ENCODE data around the gene SUGCT.

Gene SUGCT

GRCh38 chr7:40474790-40475680, 340.2 kb downstream of the SUGCT start:
- DNase-seq (ENCODE audit: low spot score), result no peak

DNA sequence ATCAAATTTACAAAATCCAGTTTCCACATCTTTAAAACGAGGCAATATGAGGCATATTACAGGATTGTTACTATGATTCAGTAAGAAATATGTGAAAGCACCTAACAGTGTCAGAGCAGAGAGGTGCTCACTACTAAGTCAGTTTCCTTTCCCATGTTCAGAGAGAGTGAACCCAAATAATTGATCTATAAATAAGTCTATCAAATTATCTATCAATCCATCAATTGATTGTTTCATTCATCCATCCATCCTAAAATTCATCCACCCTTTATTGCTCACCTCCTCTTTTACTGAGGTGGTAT, 340.8 kb downstream of the SUGCT start:
- DNase-seq (ENCODE audit: low spot score), result no peak

GRCh38 chr7:40477094-40477493, 342.3 kb downstream of the SUGCT start:
- DNase-seq (ENCODE audit: low spot score), result no peak

- no peak for DNase-seq (ENCODE audit: low spot score)
These were observed 348.0 kb downstream of the SUGCT start for GRCh38 chr7:40482845-40483244.

- DNase-seq (ENCODE audit: low spot score), result no peak
These were observed 348.8 kb downstream of the SUGCT start for GRCh38 chr7:40483630-40484029.

- DNase-seq (ENCODE audit: low spot score), result no peak
These were observed 355.2 kb downstream of the SUGCT start for GRCh38 chr7:40489844-40490602.

GRCh38 chr7:40490603-40490924, 355.8 kb downstream of the SUGCT start:
- no peak for DNase-seq (ENCODE audit: low spot score)

DNA sequence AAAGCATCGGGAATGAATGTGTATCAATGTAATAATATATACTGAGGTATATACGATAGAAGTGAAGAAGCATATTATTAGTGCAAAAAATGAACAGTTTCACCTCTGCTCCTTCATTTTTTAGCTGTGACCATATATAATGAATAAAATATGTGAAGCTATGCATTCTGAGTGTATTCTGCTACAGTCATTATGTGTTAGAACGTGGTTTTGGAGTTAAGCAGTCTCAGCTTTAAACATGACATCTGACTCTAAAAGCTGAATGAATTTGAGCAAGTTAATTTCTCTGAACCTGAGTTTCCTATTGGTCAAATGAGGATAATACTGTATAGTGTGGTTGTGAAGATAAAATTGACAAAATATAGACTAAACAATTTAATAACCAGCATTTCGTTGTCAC, 358.1 kb downstream of the SUGCT start:
- DNase-seq (ENCODE audit: low spot score), result no peak

GRCh38 chr7:40493609-40494051, 358.8 kb downstream of the SUGCT start:
- no peak for DNase-seq (ENCODE audit: low spot score)

DNA sequence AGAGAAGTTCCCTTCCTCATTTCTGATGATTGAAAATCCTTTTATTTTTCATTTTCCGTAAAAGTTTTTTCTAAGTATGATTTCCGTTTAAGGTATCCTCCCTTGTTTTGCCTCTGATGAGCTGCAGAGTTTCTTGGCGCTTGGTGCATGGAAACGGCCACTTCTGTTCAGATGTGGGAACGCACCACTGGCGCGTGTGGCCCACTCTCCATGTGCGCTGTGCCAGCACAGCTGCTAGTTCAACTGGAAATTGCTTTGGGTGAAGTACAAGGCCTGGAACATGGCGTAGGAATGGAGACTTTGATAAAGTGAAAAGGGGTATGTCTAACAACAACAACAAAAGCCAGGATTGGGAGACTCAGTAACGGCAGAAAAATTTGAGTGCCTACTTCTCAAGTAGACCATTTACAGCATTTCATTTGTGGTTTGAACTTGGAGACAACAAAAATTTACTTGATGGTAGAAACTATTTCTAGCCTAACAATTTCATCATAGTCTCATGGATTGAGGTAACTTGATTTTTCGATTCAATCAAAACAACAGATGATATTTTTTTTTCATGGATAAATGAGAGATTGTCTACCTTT, 364.2 kb downstream of the SUGCT start:
- DNase-seq (ENCODE audit: low spot score), result no peak

DNA sequence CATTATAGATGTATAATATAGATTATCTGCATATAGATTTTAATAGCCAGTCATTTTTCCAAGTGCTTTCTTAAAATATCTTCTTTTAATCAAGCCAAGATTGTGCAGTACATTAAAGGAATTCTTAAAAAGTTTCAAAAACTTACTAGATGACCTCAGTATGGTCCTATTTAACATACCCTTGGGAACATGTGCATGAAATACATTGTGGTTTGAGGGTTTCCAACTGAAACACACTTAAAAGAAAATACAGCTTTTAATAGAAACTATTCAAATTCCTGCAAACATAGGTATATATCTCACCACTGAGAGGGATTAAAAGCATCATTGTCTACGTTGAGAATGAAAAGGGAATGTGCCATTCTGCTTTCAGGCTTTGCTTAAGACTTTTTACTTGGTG, 364.9 kb downstream of the SUGCT start:
- no peak for DNase-seq (ENCODE audit: low spot score)

- no peak for DNase-seq (ENCODE audit: low spot score)
These were observed 365.4 kb downstream of the SUGCT start for GRCh38 chr7:40500219-40500618.

- DNase-seq (ENCODE audit: low spot score), result no peak
These were observed 367.6 kb downstream of the SUGCT start for GRCh38 chr7:40502359-40502758.

DNA sequence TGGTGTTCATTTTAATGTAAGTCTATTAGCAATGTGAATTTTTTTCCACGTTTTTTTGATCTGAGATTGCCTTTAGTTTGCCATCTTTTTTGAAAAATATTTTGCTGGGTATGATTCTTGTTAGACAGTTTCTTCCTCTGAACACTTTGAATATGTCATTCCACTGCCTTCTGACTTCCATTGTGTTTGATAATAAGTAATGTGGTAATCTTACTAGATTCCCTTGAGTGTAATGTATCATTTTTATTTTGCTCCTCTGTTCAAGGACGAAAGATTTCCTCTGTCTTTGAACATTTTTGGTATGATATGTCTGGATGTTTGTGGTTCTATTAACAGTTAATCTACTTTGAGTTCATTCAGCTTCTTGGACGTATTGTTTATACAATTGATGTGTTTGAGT, 371.4 kb downstream of the SUGCT start:
- DNase-seq (ENCODE audit: low spot score), result no peak

DNA sequence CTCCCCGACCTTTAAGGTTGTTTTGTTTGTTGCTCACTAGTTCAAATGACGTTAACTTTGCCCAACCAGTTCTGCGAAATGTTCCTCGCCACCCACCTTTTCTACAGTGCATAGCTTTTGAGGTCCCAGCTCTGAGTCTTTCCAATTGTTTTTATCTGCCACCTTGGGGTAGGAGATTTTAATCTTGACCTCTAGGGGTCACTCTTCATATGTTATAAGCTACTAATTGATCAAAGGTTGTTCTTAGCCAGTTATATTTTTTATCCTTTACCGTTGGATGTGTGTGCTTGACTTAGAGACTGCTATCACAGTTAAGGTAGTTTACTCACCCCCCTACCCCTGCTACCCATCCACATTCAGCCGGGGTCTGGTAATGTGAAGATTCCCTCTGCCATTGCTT, 372.4 kb downstream of the SUGCT start:
- DNase-seq (ENCODE audit: low spot score), result peak; percentile 26

GRCh38 chr7:40509287-40509996, 374.6 kb downstream of the SUGCT start:
- DNase-seq (ENCODE audit: low spot score), result no peak

- no peak for DNase-seq (ENCODE audit: low spot score)
These were observed 381.6 kb downstream of the SUGCT start for GRCh38 chr7:40516376-40516775.

DNA sequence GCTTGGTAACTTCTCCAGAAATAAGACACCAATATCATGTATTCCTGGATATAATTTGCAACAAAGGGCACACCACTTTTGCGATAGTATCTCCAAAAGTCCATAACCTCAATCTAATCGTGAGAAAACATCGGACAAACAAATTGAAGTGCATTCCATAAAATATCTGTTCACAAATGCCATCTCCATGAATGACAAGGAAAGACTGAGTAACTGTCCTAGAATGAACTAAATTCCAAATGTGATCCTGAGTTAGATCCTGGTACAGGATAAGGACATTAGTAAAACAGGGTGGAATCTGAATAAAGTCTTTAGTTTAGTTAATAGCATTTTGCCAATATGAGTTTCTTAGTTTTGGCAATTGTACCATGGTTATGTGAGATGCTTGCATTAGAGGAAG, 384.2 kb downstream of the SUGCT start:
- no peak for DNase-seq (ENCODE audit: low spot score)

GRCh38 chr7:40520986-40521738, 386.4 kb downstream of the SUGCT start:
- no peak for DNase-seq (ENCODE audit: low spot score)

DNA sequence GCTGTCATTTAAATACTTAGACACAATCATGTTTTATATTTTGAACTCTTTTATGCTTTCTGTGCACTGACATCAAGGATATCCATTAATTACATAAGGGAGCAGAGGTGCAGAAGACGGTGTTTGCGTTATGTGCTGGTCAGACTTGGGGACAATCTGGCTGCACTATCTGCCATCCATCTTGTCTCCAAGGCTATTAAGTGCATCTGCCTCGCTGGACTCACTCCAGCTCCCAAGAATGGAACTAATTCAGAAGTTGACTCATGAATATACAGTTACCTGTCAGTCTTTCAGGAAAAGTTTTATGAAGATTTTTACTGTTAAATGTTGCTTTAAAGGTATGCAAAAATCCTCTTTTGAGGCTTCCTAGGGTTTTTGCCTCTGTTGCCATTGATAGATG, 391.0 kb downstream of the SUGCT start:
- no peak for DNase-seq (ENCODE audit: low spot score)

DNA sequence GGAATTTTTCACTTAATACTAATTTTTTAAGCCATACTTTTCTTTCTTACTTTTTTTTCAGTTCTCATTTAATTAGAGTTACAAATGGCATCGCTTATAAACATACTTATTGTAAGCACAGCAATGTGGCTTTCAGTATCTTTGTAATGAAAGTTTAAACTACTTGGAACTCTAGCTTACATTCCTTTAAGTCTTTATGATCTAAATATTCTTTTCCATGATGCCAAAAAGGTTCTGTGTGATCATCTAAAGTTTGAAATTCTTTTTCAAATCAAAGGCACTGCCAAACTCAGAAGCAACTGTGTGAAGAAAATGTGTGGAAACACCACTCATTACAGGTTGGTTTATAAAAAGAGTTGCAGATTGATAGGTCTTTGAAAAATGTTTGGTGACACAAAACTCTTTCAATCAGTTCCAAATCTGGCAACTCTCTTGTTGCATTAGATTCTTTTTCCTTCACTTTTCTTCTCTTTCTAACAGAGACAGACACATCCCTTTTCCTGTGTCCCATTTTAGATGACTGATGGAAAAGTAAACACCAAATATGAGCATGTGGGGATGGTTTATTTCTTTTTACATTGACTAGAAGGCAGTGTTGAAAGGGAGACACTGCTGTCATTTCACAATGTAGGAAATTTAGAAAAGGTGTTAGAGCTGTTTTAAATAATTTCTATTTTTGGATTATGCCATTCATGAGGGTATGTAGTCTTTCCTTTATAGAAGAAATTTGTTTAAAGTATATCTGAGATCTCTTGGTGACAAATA, 392.3 kb downstream of the SUGCT start:
- no peak for DNase-seq (ENCODE audit: low spot score)
